C4-2B (cell line): ENCODE results near the gene GFRA1.

Experiments used
- H3K27ac ChIP-seq: fragments of 450-650 bp; 2 replicates; pipeline ENCODE4 v1.5.1; 2017
- ZFX ChIP-seq: fragments of 450-650 bp; IDR thresholded peaks from 2 replicates; pipeline ENCODE4 v1.6.1; 2017
- TF ChIP-seq, protein P1 (sequence below): fragments of 450-650 bp; conservative IDR thresholded peaks from 2 replicates; pipeline ENCODE4 v1.5.1; 2017; ENCODE audit warnings: mild to moderate bottlenecking

The GFRA1 gene

GRCh38 chr10:116015583-116016333 lies 257.2 kb downstream of the GFRA1 start:
- no peak overlapping the region for H3K27ac ChIP-seq
- no peak for TF ChIP-seq ZFX
- TF ChIP-seq, protein P1, sequence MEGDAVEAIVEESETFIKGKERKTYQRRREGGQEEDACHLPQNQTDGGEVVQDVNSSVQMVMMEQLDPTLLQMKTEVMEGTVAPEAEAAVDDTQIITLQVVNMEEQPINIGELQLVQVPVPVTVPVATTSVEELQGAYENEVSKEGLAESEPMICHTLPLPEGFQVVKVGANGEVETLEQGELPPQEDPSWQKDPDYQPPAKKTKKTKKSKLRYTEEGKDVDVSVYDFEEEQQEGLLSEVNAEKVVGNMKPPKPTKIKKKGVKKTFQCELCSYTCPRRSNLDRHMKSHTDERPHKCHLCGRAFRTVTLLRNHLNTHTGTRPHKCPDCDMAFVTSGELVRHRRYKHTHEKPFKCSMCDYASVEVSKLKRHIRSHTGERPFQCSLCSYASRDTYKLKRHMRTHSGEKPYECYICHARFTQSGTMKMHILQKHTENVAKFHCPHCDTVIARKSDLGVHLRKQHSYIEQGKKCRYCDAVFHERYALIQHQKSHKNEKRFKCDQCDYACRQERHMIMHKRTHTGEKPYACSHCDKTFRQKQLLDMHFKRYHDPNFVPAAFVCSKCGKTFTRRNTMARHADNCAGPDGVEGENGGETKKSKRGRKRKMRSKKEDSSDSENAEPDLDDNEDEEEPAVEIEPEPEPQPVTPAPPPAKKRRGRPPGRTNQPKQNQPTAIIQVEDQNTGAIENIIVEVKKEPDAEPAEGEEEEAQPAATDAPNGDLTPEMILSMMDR = no peak

- TF ChIP-seq ZFX = no peak
- TF ChIP-seq, protein P1 = no peak
Observed at GRCh38 chr10:116014871-116015582, 258.0 kb downstream of the GFRA1 start.

DNA sequence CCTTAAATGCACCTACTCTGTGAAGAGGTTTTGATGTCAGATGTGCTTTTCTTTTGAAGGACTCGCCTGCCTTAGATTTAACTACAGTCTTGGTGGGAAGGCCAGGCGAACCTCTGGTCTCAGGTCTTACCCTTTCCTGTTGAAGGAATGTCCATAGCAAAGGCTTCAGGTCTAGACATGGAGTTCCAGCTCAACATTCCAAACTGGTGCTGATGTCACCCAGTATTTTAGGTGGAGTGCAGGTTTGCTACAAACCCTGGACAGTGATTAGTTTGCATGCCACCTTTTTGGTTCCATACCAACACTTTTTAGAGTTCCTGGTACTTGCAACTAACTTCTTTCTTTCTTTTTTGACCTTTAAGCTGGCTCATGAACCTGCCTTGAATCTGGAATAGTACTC lies 258.7 kb downstream of the GFRA1 start:
- no peak for TF ChIP-seq ZFX
- TF ChIP-seq, protein P1 = no peak
- H3K27ac ChIP-seq = no peak overlapping the region

More at GRCh38 chr10:116014871-116015582, 258.0 kb downstream of the GFRA1 start:
- H3K27ac ChIP-seq = no peak overlapping the region

GRCh38 chr10:116011929-116012328 lies 261.1 kb downstream of the GFRA1 start:
- H3K27ac ChIP-seq = no peak overlapping the region
- TF ChIP-seq ZFX = no peak
- TF ChIP-seq, protein P1 = no peak

DNA sequence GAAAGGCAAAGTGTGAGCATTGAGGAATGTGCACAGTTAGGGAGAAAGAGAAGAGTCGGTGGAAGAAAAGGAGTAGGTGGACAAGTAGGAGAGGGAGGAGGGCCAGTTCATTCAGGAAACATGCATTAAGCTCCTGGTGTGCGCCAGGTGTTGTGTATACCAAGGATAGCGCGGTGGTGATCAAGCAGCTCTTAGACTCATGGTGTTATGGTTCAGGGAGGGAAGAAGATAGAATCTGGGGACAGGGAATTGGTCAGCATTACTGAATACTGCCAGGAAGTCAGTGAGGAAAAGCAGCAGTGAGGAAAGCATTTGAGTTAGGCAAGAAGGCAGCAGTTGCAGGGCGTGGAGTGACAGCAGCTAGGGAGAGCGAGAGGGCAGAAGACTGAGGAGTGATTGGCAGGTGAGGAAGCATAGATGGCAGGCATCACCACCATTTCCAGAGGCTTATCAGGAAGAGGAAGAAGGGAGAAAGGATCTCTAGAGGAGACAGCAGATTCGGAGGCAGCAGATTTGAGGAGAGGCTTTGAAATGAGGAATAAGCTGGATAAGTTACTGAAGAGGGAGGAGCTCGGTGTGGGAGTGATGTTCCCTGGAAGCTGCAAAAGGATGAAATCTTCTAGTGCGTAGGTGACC lies 265.6 kb downstream of the GFRA1 start:
- no peak overlapping the region for H3K27ac ChIP-seq
- no peak for TF ChIP-seq ZFX
